Ovary (tissue), 9 donors: Measurements from ENCODE around the gene LAMB3. TPM values are rescaled to one million over a fixed set of nuclear protein-coding genes. Genes with fewer than 3 reads are reported as not detected.

Experiments
- DNase-seq, 5 donors: peaks; one replicate each; pipeline ENCODE4 v3.0.0-alpha.2; 2019 to 2020
- H3K27ac ChIP-seq, 2 donors: fragments of 200-600 bp; one replicate each; pipeline versions ENCODE4 v1.5.1 to v1.8.0; 2019 to 2022
- H3K27me3 ChIP-seq: fragments of 200-600 bp; one replicate; pipeline ENCODE4 v1.8.0; 2022
- H3K36me3 ChIP-seq: fragments of 200-600 bp; sonication (generic); one replicate; pipeline ENCODE4 v1.5.1; 2019
- H3K4me1 ChIP-seq: one replicate; pipeline ENCODE4 v1.8.1; 2013; ENCODE audit warnings: mild to moderate bottlenecking, moderate library complexity; ENCODE audit not compliant: insufficient read depth
- H3K4me3 ChIP-seq: fragments of 200-600 bp; sonication (generic); one replicate; pipeline ENCODE4 v1.5.1; 2017
- H3K9me3 ChIP-seq, 2 donors: fragments of 200-600 bp in 1 of 2; sonication (generic) in 1 of 2; one replicate each; pipeline versions ENCODE4 v1.5.1 to v1.8.1; 2013 to 2019; ENCODE audit warnings: mild to moderate bottlenecking in 1 of 2, moderate library complexity in 1 of 2
- CTCF ChIP-seq, 3 donors: fragments of 450-650 bp in 2 of 3; fragments of 200-600 bp in 1 of 3; IDR thresholded peaks; one replicate each; pipeline versions ENCODE4 v1.5.1 to v1.8.0; 2016 to 2022; ENCODE audit warnings: antibody characterized with exemption in 3 of 3, mild to moderate bottlenecking in 1 of 3
- EP300 ChIP-seq: sonication (generic); formaldehyde crosslinking; IDR thresholded peaks from one replicate; pipeline ENCODE4 v1.6.1; 2017; ENCODE audit warnings: antibody characterized with exemption
- POLR2A ChIP-seq: fragments of 450-650 bp; IDR thresholded peaks from one replicate; pipeline ENCODE4 v1.6.1; 2017; ENCODE audit warnings: antibody characterized with exemption, mild to moderate bottlenecking, moderate library complexity
- WGBS, 3 donors: extraction: QIAGEN DNeasy Blood & Tissue Kit in 1 of 3; methylation state at CpG; one replicate each; pipeline versions ENCODE4 v1.1.5 to v1.1.7; 2013 to 2017; 5-methylcytosine and 5-hydroxymethylcytosine counted together
- intact Hi-C, 4 donors: fragments of 100-400 bp; cut with DNase I; formaldehyde crosslinking; loops; one replicate each; pipeline versions ENCODE4 v1.11.0 to v1.15.1; 2022 to 2023
- polyA plus RNA-seq, 2 donors: library from polyadenylated mRNA; stranded (reverse); fragments of 200-250 nt in 1 of 2; fragments of 350-450 nt in 1 of 2; fragmentation: Illumina TruSeq in 1 of 2; extraction: RNeasy Lipid Tissue Mini Kit (QIAGEN cat#74804) in 1 of 2; gene quantifications; one replicate each; pipeline ENCODE4 v1.2.3, GENCODE V29; 2013 to 2014
- total RNA-seq, 7 donors: library from RNA; depleted of rRNA in 2 of 7; stranded (reverse); fragments of >200 nt in 2 of 7; fragmentation: NEBNext Ultra II Directional in 3 of 7; extraction: Animal tissue kit (Norgen Biotek cat#: 25700) in 3 of 7; gene quantifications; one replicate each; pipeline versions ENCODE4 v1.1.0 to v1.2.4, GENCODE V29; 2016 to 2023
- donor health status: DM: no; HTN: no; CAD: no; lungs with moderate emphysema.
- donor health status: DM: no; HTN: no; CAD: no.
- donor health status: Bipolar disorder and iron deficiency.
- donor health status: DM: yes; HTN: yes; CAD: no.
- donor health status: DM: no; HTN: no; CAD: no.
- donor health status: DM: yes; HTN: yes; CAD: no.

The LAMB3 gene
- total and polyA plus RNA-seq, 9 donors: 0.54 to 56.9 (median 4.2) TPM

DNA sequence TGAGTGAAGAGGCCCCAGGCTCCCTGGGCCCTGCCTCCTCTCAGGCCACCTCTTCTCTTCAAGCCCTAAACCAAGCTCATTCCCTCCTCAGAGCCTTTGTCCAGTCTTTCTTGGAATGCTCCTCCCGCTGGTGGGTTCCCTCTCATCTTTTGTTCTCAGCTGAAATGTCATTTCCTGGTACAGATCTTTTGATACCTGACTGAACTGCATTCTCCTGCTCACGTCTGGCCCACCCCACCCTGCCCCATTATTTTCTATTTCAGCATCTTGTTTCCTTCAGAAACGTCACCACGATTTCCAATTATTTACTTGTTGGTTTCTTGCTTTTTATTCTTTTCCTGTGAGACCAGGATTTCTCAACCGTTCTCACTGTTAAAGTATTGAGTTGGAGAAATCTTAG is 16.4 kb downstream of the LAMB3 start:
- intact Hi-C loops: loop anchor here in 1 of 4 donors (10.0 kb wide), 1 partner anchor 49 kb away; no protein-coding TSS in a partner anchor
- 88 to 92% (median 89%) methylated on average over 5 of the region's 5 CpGs for WGBS, 3 donors
- no peak for TF ChIP-seq EP300

GRCh38 chr1:209634005-209634737 is 18.1 kb downstream of the LAMB3 start:
- H3K36me3 ChIP-seq: no peaks in the 10 kb centered on the region
- TF ChIP-seq POLR2A (no peak), CTCF (IDR thresholded peaks at IDR 0.05) (no peak), EP300 (no peak)
- DNase-seq: no peak
- H3K9me3 ChIP-seq: no peaks in the 10 kb centered on the region
- no peak overlapping the region for H3K27ac ChIP-seq
- H3K4me1 ChIP-seq: no peaks in the 10 kb centered on the region
- H3K4me3 ChIP-seq: no peak overlapping the region
- no peaks in the 10 kb centered on the region for H3K27me3 ChIP-seq
- intact Hi-C loops: loop anchor here in 2 of 4 donors (5.0 to 10.0 kb wide), 2 partner anchors 51 to 52 kb away; partner anchors contain the start of gene CAMK1G (in 1 of the 2)
- 86 to 90% (median 88%) methylated on average over 20 of the region's 20 CpGs for WGBS, 3 donors

More for the DNA sequence above, 16.4 kb downstream of the LAMB3 start:
- no peak overlapping the region for H3K27ac ChIP-seq
- no peak for DNase-seq
- no peak overlapping the region for H3K4me3 ChIP-seq
- no peaks in the 10 kb centered on the region for H3K4me1 ChIP-seq
- no peaks in the 10 kb centered on the region for H3K36me3 ChIP-seq
- H3K9me3 ChIP-seq: no peaks in the 10 kb centered on the region
- no peaks in the 10 kb centered on the region for H3K27me3 ChIP-seq

DNA sequence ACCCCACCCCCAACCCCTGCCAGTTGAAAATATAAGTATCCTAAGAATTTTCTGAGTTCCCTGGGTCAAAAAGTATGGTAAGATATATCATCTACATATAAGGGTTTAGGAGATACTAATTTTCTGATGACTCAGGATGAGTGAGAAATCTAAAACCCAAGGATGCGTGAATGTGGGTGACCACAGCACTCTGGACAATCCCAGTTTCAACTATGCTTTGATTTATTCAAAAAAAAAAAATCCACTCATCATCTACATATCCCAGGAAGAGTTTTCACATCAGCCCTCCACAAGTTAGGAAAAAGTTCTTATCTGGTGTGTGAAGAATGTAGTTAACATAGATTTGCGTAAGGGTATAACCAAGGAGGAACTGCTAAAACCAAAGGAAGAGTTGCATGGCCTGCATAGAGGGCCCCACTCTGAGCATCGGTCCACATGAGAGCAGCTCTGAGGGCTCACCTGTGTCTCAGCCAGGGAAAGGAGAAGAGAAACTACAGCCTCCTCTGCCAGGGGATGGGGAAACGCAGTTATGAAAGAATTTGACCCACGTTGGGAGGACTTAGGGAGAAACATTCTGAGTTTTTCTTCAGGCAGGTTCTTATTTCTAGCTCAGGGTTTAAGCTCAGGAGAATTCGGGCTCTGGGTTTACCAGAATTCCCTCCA is 18.8 kb downstream of the LAMB3 start:
- TF ChIP-seq EP300: no peak
- no peak for TF ChIP-seq POLR2A
- no peak for TF ChIP-seq CTCF (IDR thresholded peaks at IDR 0.05)
- H3K27me3 ChIP-seq: no peaks in the 10 kb centered on the region
- H3K4me3 ChIP-seq: no peak overlapping the region
- intact Hi-C loops: loop anchor here in 2 of 4 donors (5.0 to 10.0 kb wide), 2 partner anchors 51 kb away; partner anchors contain the start of gene CAMK1G (in 1 of the 2)
- no peaks in the 10 kb centered on the region for H3K9me3 ChIP-seq
- H3K36me3 ChIP-seq: no peaks in the 10 kb centered on the region
- H3K4me1 ChIP-seq: no peaks in the 10 kb centered on the region
- 92 to 96% (median 94%) methylated on average over 6 of the region's 6 CpGs for WGBS, 3 donors
- no peak for DNase-seq
- no peak overlapping the region for H3K27ac ChIP-seq

DNA sequence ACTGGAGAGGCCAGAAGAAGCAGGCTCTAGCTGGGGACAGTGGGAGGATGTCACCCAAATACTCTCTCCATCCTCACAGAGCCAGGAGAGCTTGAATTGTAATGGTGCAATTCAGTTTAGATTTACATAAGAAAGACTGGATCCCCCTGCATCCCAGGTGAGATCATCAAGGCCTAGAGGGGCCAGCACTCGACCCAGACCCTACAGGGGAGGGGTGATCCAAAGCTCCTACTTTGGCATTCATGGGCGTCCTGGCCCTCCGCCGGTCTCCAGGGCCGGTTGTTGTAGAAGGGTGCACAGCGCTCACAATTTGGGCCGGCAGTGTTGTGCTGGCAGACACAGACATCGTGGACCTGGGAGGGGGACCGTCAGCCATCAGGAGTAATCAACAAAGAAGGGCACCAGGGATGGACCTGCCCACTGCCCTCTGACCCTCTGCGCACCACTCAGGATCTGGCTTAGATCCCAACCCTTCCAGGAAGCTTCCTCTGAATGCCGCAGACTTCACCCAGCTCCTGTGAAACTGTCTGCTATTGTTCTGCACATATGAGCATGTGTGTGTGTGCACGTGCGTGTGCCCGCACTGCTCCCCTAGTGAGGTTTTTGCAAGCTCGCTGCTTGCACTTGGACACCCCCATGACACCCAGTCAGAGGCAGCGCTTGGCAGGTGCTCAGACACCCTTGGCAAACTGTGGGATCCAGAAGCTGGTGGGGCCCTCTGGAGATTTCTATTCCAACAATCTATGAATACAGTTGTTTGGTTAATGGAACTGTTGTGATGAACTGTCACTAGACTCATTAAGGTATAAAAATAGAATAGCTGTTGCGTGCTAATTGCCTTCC is 21.6 kb downstream of the LAMB3 start:
- Histone ChIP-seq H3K4me1 (peaks cover 6% of the 10 kb centered on the region), H3K9me3 (no peaks in the 10 kb centered on the region), H3K36me3 (no peaks in the 10 kb centered on the region), H3K4me3 (no peak overlapping the region), H3K27me3 (no peaks in the 10 kb centered on the region), H3K27ac (no peak overlapping the region)
- TF ChIP-seq CTCF (IDR thresholded peaks at IDR 0.05): no peak
- no peak for TF ChIP-seq POLR2A
- TF ChIP-seq EP300: no peak
- DNase-seq: no peak
- intact Hi-C loops: loop anchor here in 2 of 4 donors (5.0 to 10.0 kb wide), 2 partner anchors 48 to 54 kb away; partner anchors contain the start of gene CAMK1G (in 1 of the 2)
- WGBS, 3 donors: 76 to 79% (median 78%) methylated on average over 17 of the region's 17 CpGs
